ENCODE results near the gene APOA1.

The APOA1 gene

DNA sequence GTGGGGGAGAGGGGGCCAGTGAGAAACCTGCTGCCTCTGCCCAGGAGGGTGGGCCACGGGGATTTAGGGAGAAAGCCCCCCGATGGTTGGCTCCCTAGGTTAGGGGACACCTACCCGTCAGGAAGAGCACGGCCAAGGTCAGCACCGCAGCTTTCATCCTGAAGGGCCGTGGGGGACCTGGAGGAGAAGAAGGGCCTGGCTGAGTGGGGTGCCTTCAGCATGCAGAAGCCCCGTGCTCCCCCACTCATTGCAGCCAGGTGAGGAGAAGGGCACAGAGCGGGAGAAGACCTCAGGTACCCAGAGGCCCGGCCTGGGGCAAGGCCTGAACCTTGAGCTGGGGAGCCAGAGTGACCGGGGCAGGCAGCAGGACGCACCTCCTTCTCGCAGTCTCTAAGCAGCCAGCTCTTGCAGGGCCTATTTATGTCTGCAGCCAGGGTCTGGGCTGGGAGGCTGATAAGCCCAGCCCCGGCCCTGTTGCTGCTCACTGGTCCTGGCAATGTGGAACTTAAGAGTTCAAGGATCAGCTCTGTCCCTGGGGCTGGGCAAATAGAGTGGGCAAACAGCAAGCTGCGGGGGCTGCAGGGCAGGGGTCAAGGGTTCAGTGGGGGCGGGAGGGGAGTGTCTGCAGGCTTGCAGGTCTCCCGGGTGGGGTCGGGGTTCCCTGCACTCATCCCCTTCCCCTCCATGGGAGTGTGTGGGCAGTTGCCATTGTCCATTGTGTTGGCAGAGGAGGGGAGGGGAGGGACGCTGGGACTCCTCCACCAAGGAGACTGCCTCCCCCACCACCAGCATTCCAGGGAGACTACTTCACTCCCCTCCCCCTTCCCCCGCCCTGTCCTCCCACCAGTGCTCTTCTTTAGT, at the start of gene APOA1:
Gene APOA1 (minus strand): TSS at position 392 of the 861 bp plus-strand sequence. CDS start 235 bp downstream, at position 157.
- no peak for DNase-seq (ENCODE audit: low read depth in 2 of 2)

DNA sequence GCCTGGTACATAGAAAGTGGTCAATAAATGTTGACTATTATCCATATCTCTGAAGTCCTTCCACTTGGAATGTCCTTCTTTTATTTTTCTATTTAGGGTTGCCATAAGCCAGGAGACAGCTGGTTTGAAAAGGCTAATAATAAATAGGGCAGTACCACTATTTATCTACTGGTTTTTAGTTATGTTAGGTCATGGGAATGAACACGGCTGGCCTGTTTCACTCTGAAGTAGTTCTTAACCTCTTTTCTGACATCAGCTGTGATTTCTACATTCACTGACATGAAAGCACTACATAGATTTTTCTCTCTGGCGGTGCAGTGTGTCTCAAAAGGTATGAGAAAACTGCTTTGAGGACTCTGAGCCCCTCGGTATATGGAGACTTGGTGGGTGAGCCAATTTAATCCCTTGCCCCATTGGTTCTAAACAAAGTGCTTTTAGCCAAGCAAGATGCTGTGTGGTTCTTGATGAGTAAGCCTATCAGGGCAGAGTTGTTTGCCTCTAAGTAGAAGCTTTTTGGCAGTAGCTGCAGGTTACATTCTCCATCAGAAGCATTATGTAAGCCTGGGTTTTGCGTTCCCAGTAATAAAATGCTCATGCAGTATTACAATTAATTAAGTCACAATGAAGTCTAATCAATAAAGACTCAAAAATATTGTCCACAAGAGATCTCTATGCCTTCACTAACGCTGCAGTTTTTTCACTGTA, 48.7 kb upstream of the APOA1 start:
- DNase-seq (ENCODE audit: low read depth in 2 of 2) = no peak

DNA sequence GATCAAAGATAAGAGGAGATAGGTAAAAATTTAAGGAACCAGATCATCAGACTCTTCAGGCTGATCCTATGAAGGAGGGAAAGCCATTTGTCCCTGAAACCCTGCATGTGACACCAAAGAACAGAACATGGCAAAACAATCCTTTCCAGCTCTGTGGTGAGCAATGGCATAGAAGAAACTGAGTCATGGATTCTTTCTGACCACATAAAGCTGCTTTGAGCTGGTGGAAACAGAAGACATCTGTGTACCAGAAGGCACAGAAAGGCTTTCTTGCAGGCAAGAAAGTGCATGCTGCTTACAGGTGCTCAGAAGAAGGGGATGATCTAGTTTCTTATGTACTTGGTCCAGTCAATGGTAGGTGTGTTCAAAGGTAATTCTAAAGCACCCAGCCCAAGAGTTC, 45.0 kb upstream of the APOA1 start:
- DNase-seq (ENCODE audit: low read depth in 2 of 2) = peak; percentile 36 to 47

DNA sequence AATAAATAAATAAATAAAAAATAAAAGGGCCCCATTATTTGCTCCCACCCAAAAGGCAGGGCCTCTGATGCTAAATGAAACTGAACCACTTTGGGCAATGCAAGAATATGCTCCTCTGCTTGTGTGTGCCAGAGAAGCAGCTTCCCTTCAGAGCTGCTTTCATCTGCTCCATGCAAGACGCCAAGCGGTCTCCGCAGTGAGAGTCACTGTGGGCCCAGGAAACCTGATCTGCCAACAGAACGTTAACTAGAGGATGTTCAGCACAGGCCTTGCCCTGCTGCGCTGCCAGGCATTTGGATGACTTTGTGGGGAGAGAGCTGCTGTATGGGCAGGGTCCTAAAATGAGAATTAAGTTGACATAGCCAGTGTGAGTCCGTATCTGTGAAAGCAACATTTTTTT, 43.7 kb upstream of the APOA1 start:
- no peak for DNase-seq (ENCODE audit: low read depth in 2 of 2)

DNA sequence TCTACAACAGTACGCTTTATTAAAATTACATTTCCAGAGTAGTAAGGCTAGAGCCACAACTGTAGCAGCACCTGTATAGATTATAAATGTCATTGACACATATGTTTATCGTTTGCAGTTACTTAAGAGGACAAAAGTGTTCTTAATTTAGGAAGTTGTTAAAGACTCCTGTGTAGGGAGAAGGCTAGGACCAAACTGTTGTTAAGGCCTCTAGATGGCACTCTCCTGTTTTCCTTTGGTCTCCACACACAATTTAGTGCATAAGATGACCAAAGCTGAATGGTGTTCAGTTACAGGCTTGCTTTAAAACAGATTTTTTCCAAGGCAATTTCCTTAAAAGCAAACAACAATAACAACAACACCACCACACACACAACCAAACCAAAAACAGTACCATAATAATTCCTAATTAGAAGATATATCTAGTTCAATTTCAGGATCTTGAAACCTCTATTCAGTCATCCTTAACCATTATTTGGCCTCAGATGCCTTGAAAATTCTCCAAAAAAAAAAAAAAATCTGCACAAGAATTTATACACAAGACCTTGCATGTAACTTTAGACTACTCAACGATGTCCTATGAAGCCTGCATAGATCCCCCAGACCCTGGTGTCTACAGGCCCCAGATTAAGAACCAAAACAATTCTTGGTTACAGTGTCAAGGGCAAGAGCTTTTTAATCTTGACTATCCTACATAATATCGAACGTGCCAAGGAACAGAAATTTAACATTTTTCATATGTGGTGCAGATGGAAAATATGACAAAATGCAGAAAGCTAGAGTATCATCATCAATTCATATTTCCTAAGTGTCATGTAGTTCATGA, 42.6 kb upstream of the APOA1 start:
- DNase-seq (ENCODE audit: low read depth in 2 of 2) = peak; percentile 35 to 40

- no peak for DNase-seq (ENCODE audit: low read depth in 2 of 2)
These were observed 39.2 kb upstream of the APOA1 start for GRCh38 chr11:116876656-116877055.

DNA sequence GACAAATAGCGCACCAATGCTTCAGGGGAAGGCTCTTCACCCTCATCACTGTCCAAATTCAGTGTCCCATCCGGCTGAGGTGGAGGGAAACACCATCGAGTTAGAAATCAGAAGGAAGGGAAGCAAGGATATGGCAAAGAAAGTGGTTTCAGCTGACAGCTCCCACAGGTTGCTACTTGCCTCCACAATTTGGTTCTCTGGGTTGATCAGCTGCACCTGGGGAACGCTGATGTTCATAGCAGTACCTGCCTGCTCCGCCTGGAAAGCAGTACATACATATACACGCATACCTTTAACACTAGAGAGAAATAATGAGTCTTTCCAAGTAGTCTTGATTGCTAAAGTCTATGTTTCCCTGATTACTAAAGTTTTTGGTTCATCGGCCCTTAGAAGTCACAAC, 37.8 kb upstream of the APOA1 start:
- DNase-seq (ENCODE audit: low read depth in 2 of 2) = no peak

GRCh38 chr11:116874251-116874650, 36.8 kb upstream of the APOA1 start:
- peak; percentile 41 to 49 for DNase-seq (ENCODE audit: low read depth in 2 of 2)

- no peak for DNase-seq (ENCODE audit: low read depth in 2 of 2)
These were observed 36.0 kb upstream of the APOA1 start for GRCh38 chr11:116873381-116873780.

DNA sequence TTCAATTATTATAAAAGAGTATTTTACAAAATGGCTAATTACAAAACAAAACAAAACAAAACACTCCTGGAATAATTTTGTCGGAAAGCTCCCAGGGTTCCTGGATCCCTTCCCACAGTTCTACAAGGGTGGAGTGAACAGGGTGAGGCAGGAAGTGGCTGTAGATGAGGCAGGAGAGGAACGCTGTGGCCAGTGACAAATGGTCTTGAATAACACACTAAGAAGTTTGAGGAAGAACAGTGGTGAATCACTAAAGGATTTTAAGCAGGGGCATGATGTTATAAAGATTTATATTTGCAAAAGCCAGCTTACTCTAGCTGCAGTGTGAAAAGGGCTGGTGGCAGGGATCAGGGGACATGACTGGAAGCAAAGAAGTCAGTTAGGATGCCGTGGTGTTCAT, 33.8 kb upstream of the APOA1 start:
- DNase-seq (ENCODE audit: low read depth in 2 of 2) = peak in 1 of 2 experiments; percentile 42

DNA sequence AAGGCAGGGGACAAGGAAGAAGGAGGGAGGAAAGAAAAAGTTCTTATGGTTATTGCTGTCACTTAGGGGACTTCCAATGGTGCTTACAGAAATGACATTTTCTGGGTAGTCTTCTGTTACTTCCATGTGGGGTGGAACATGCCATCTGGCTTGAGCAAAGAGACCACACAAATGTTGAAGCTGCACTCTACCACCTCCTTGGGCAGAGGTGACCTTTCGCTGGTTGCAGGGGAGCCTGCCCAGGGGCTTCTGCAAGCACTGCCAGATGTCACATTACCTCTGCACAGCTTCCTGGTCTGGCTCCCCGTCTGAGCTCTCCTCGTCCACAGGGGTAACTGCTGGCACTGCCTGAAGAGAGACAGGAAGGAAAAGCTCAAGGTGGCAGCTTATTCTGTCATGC, 32.6 kb upstream of the APOA1 start:
- DNase-seq (ENCODE audit: low read depth in 2 of 2) = no peak

- DNase-seq (ENCODE audit: low read depth in 2 of 2) = no peak
These were observed 32.2 kb upstream of the APOA1 start for GRCh38 chr11:116869610-116870009.

DNA sequence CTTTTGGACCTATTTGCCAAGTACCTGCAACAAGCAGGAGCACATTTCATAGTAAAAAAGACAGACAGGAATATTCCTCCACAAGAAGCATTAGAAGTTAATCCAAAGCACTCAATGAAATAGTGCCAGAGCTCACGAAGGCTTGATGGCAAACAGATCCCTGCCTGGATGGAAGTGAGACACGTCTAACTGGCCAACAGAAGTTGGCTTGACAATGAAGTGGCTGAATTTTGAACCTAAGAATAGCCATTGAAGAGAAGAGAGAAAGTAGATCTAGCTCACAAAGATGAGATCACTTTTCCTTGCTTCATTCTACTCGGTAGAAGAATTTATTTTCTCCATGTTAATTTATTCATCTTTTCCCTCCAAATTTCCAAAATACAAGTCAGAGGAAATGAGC, 30.6 kb upstream of the APOA1 start:
- no peak for DNase-seq (ENCODE audit: low read depth in 2 of 2)

DNA sequence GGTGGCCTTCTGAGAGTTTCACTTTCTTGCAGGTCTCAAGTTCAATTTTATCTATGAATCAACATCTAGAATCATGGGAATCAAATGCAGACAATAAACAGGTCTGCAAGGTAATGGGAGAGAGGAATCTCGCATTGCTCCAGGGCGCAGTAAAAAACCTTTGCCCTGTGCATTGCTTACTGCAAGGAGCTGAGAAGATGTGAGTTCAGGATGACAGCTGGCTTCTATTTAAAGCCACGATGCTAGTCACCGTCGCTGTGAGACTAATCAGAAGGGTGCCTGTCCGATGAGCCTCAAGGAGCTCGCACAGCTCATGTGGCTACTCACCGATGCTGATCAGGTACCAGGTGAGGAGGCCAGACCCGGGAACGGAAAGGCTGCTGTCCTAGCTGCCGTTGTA, 30.2 kb upstream of the APOA1 start:
- no peak for DNase-seq (ENCODE audit: low read depth in 2 of 2)

DNA sequence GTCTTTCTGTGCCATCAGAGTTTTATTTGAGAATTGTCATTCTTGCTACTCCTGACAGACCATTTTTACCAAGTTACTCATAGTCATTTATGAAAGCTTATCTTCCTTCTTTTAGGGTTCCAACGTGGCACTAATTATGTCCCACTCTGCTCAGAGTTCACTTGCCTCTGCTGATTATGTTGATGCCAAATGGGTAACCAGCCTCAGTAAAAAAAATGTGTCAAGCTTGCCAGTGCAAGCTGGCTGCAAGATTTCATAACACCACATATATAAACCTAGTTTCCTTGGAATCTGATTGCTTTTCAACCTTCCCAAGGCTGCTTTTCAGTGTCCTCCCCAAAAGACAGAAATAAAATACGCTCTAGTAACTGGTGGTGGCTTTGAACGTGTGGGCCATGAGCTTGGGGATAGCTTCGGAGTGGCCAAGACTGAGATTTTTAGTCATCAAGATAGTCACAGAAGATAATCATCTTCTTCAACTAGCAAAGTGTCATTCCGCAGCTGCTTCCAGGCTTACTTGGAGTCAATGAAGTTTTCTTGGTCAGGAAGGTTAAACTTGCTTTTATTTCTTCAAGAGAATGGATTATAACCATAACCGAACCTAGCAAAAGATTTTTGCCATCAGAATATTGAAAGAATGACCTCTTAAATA, 29.5 kb upstream of the APOA1 start:
- no peak for DNase-seq (ENCODE audit: low read depth in 2 of 2)

DNA sequence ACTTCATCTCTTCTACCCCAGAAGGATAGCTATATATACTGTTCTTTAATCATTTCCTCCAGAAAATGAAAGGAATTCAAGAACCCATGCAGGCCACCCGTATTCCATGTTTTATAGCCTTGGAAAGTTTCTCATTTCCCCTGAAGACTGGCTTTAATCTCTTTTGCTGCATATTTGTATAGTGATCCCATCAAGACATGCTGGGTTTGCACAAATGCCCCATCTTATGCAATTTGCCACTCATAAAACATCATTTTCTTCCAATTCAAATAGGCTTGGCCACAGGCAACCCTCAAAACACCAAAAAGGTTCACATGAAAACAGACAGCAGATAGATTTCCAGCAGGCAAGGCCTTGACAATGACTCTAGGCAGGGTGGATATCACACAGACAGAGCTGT, 28.3 kb upstream of the APOA1 start:
- peak; percentile 63 to 68 for DNase-seq (ENCODE audit: low read depth in 2 of 2)

DNA sequence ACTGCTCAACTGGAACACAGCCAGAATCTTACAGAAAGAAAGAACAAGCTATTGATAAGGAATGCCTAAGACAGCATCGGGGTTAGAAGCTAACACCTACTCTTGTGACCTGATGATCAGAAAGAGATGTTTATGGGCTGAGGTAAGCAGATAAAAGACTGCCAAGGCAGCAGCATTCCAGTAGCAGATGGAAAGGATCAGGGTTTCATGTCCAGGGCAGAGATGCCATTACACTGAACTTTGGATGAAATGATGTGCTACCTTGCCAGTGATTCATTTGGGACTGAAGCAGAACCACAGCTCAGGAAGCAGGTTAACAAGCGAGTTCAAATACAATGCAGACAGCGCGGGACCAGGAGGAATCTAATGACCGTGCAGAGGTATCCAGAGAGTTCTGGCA, 27.1 kb upstream of the APOA1 start:
- no peak for DNase-seq (ENCODE audit: low read depth in 2 of 2)

GRCh38 chr11:116862951-116863350, 25.5 kb upstream of the APOA1 start:
- no peak for DNase-seq (ENCODE audit: low read depth in 2 of 2)

GRCh38 chr11:116862185-116862584, 24.8 kb upstream of the APOA1 start:
- DNase-seq (ENCODE audit: low read depth in 2 of 2) = no peak

GRCh38 chr11:116861539-116861938, 24.1 kb upstream of the APOA1 start:
- DNase-seq (ENCODE audit: low read depth in 2 of 2) = no peak

DNA sequence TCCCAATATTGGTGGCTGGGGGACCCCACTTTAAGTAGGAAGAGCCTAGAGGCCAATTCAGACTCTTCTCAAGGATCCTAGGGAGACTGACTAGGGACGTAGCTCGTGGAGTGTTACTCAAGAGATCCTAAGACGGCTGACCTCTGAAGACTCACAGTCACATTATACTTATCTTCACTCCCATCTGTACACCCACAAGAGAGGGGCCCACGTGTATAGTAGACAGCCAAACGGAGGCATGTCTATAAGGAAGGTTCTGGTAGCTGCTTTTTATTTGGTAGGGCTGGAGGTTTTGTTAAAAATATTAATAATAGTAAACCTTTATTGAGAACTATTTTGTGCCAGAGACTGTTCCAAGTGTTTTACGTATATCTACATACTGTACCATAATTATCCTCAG, 22.9 kb upstream of the APOA1 start:
- DNase-seq (ENCODE audit: low read depth in 2 of 2) = no peak

GRCh38 chr11:116859175-116859574, 21.8 kb upstream of the APOA1 start:
- DNase-seq (ENCODE audit: low read depth in 2 of 2) = no peak

All from fibroblast of skin of left biceps (primary cell).